DMS153 treated with DMSO at 0.1 percent for 48 hours (cell line): ENCODE measurements around the gene PTPN3.
A peak's percentile ranks its signal among the peaks of the same experiment; 100 is the strongest.

Experiments
- DNase-seq: peaks from one replicate; lab custom pipeline; 2025; ENCODE audit not compliant: unreplicated experiment; lab: John Stamatoyannopoulos, UW

The PTPN3 gene

GRCh38 chr9:109454601-109455155 is 43.4 kb downstream of the PTPN3 start:
- DNase-seq = no peak

- no peak for DNase-seq
Measured at GRCh38 chr9:109454041-109454440, 44.1 kb downstream of the PTPN3 start.

- no peak for DNase-seq
Measured at GRCh38 chr9:109453210-109453842, 44.8 kb downstream of the PTPN3 start.

- DNase-seq = no peak
Measured at GRCh38 chr9:109452761-109453160, 45.3 kb downstream of the PTPN3 start.

DNA sequence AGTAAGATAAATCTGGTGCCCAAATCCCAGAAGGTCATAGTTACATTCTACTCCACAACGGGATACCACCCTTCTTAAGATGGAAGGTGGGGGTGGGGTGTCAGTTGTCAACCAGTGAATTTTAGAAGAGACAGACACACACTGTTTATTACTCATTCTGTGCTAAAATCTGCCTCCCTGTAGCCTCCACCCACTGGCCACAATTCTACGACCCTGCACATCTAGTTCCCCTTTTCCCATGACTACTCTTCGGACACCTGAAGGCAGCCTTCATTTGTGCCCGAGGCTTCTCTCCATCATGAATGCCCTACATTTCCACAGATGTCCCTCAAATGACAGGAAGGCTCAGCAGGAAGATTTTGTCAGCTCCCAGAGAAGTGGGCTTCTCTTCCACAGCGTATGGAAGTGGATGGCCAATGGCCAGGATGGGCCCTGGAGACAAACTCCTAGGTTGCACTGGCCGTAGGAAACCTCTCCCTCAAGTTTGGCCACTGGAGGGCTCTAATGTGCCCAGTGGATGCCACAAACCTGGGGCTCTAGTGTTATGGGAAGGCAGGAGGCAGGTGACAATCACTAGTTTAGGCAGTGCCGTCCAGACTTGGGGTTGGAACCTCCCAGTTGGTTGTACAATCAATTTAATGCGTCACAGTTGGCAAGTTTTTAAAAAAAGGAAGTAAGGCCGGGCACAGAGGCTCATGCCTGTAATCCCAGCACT is 46.6 kb downstream of the PTPN3 start:
- DNase-seq = no peak

- no peak for DNase-seq
Measured at GRCh38 chr9:109450346-109450745, 47.8 kb downstream of the PTPN3 start.

DNA sequence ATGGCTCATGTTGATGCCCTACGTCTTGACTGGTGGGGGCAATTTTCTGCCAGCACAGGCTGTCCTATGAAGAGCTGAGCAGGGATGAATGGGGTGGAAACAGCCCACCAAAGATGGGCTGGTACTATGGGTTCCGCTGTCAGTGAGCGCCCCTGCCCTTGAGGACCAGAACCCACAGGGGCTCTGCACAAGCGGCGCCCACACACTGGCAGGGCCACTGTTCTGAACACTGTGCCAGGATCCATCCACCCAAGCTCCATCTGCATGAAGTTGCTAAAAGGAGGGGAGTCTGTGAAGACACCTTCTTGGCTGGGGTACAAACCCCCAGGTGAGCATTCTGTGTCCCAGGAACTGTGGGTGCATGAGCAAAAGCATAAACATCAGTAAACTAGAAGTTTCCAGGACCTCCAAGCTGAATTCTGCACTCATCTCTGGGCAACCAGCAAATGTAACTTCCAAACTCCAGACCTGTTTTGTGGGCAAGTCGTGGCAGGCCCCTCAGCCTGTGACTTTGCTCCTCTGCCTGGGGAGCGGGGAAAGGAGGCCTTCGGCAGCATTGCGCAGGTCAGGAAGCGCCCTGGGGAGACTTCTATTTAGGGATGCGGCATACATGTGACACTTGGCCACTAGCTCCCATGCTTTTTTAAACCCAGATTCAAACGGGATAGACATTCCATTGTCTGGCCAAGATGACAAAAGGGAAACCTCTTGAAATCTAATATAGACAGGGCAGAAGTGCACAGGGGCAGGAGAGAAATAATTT is 48.9 kb downstream of the PTPN3 start:
- DNase-seq = no peak

DNA sequence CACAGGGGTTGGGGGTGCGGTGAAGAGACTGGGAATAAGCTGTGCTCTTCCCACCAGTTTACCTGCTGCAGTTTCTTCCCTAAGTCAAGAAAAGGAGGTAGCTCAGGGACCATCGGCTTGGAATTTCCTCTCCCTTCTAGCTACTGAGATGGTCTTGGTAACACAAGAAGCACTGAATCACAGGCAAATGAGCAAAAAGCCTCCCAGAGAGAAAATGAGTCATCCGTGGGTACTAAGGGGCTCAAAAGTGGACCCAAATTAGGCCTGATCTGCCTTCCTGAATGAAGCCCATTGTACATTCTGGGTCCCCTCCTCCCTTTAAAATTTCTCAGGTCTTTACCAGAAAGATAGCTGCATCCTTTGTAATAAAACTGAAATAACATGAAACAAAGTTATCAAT is 49.9 kb downstream of the PTPN3 start:
- DNase-seq = no peak

- no peak for DNase-seq
Measured at GRCh38 chr9:109447329-109448076, 50.6 kb downstream of the PTPN3 start.

DNA sequence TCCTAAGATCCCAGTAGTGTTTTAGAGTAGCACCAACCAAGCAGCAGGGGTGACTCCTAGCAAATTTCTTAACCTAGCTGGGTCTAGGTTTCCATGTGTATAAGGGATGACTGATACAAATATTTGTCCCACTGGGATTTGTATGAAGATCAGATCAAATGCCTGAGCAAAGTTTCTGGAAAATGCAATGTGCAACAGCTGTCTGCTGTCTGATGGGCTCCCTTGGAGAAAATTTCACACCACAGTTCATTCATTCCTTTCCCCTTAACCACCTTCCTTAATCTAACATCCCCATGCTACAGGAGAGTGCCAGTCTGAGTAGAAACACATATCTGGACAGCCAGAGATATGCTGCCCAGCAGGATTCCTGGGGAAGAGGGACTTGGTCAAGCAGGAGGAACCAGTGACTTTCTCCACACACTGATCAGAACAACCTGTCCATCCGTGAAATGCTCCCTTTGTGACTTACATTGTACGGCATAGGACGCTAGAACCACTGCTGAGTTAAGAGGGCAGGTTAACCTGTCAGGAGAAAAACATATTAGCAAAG is 53.3 kb downstream of the PTPN3 start:
- DNase-seq = no peak

DNA sequence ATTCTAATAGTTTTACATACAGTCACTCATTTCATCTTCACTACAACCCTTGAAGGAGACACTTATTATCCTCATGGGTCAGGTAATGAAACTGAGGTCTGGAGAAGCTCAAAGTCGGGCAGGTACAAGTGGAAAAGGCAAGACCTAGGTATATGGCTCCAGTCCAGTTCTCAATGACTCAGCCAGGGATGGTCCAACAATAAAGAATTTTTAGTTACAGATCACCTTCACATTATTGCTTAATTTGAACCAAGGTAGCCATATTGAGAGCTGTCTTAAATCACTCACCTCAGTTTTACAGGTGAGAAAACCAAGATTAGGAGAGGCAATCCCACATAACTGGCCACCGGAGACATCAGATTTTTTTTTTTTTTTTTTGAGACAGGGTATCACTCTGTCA is 55.4 kb downstream of the PTPN3 start:
- no peak for DNase-seq

DNA sequence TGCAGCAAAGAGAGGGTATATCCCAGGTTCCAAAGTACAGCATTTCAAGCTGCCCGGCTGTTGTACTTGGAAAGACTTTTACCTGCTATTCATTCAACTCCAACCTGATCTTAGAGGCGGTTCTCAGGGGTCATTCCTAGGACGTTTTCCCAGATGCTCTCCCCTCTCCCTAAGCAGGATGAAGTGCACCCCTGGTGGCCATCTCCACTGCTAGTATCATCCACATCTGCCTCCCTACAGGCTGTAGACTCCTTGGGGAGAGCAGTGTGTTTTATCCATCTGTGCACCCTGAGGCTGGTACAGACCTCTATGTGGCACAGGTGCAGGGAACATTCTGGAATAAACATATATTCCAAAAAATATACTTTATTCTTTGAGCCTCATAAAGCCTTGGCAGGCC is 56.8 kb downstream of the PTPN3 start:
- DNase-seq = no peak

DNA sequence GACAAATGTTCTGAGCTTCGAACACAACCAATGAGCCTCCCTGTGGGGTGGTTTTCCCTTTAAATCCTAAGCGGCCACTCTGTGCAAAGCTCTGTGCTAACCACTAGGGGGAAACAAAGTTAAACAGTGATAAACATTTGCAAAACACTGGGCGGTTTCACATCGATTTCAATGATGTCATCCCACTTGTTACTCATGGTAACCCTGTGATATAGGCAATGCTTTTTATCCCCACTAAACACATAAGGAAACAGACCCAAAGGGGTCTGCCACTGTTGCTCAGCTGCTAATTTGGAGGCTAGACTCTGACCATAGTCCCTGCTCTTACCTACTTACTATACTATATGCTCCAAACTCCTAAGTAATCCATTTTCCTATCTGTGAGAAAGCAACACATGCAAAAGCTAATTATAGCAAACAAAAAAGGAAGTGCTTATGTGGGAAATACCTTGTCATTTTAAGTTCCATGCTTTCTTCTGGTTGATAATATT is 57.3 kb downstream of the PTPN3 start:
- DNase-seq = peak; percentile 59

DNA sequence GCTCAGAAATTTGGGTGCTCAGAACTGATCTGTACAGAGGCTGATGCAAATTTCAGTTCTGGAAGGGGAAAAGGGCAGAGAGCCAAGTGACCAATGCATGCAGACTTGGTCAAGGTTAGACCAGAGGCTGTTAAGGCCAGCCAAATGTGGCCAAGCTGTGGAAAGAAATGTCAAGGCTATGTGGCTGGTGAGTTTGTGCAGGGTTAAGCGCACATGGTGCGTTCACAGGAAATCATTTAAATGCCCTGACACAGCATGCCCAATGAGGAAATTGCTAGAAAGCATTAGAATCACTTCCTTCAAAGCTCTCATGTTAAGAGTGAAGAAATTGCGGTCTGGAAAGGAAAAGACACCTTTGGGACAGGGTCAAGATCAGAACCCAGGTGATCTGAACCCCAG is 58.0 kb downstream of the PTPN3 start:
- no peak for DNase-seq

DNA sequence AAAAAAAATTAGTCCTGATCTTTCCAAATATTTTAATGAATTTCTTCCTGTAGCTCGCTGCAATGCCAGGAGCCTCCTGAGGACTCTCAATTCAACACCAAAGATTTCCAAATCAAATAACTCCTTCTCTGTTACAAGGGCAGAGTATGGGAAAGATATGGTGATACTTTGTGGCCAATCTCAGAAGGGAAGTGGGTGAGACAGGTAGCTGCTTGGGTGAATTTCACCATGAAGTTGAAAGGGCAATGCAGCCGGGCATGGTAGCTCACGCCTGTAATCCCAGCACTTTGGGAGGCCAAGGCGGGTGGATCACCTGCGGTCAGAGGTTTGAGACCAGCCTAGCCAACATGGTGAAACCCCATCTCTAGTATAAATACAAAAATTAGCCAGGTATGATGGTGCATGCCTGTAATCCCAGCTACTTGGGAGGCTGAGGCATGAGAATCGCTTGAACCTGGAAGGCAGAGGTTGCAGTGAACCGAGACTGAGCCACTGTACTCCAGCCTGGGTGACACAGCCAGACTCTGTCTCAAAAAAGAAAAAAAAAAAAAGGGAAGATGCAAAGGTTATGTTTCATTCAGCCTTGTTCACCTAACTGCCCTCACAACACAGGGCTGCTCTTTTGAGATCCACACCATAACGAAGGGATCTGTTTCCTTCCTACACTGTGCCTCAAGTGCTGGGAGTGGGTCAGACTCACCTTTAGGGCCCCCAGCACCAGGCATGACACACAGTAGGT is 58.6 kb downstream of the PTPN3 start:
- no peak for DNase-seq

- no peak for DNase-seq
Measured at GRCh38 chr9:109437286-109437685, 60.8 kb downstream of the PTPN3 start.

GRCh38 chr9:109436071-109436470 is 62.0 kb downstream of the PTPN3 start:
- DNase-seq = no peak

DNA sequence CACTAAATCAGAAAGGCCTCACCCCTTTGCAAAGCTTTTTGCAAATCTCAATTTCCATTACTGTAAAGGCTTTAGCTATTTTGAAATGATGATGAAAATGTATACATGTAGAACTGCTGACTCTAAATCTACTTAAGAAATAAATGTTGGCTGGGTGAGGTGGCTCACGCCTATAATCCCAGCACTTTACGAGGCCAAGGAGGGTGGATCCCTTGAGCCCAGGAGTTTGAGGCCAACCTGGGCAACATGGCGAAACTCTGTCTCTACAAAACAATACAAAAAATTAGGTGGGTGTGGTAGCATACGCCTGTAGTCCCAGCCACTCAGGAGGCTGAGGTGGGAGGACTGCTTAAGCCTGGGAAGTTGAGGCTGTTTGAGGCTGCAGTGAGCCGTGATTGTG is 64.6 kb downstream of the PTPN3 start:
- no peak for DNase-seq

DNA sequence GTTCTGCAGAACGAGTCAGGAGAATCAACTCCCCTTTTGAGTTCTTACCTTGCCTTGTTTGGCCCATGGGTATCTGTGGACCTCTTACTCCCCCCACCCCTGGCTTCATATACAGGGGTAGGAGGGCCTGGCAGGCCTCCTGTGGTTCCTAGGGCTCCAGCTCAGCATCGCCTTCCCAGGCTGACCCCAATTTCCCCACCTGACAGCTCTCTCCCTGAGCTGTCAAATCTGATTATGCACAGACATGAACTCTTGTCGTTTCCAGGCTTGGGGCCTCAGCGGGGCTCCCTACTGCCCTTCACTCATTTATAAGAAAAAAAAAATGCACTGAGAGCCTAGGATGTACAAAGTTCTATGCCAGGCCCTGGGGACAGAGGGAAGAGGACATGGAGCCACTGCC is 67.9 kb downstream of the PTPN3 start:
- DNase-seq = no peak

GRCh38 chr9:109428854-109429253 is 69.3 kb downstream of the PTPN3 start:
- no peak for DNase-seq
